ENCODE data around the gene HMX1. TPM values are rescaled to one million over a fixed set of nuclear protein-coding genes. Genes with fewer than 3 reads are reported as not detected.

HMX1 gene
- total RNA-seq, 2 experiments from 2014 or later = not detected

GRCh38 chr4:8891255-8891645 is 19.6 kb upstream of the HMX1 start:
- H3K27me3 Mint-ChIP-seq = peaks cover 37% of the 10 kb centered on the region
- H3K9me3 Mint-ChIP-seq = no peaks in the 10 kb centered on the region
- no peaks in the 10 kb centered on the region for H3K4me1 ChIP-seq (ENCODE audit: insufficient read depth, low read length)
- no peak overlapping the region for H3K27ac Mint-ChIP-seq
- no peak overlapping the region for H3K27ac ChIP-seq (ENCODE audit: low read depth in 1 of 2, low read length in 2 of 2)
- no peak overlapping the region for H3K4me3 Mint-ChIP-seq
- intact Hi-C loops (cut with DNase I, micrococcal nuclease) = no loop called here
- no peaks in the 10 kb centered on the region for H3K36me3 ChIP-seq (ENCODE audit: insufficient read depth, low read length)
- H3K36me3 Mint-ChIP-seq (ENCODE audit: low read depth) = no peaks in the 10 kb centered on the region
- DNase-seq = no peak
- no peak for ATAC-seq (ENCODE audit: poor library complexity)
- ChIA-PET CTCF (no interaction called here), POLR2A (no interaction called here)
- TF ChIP-seq, protein P1, sequence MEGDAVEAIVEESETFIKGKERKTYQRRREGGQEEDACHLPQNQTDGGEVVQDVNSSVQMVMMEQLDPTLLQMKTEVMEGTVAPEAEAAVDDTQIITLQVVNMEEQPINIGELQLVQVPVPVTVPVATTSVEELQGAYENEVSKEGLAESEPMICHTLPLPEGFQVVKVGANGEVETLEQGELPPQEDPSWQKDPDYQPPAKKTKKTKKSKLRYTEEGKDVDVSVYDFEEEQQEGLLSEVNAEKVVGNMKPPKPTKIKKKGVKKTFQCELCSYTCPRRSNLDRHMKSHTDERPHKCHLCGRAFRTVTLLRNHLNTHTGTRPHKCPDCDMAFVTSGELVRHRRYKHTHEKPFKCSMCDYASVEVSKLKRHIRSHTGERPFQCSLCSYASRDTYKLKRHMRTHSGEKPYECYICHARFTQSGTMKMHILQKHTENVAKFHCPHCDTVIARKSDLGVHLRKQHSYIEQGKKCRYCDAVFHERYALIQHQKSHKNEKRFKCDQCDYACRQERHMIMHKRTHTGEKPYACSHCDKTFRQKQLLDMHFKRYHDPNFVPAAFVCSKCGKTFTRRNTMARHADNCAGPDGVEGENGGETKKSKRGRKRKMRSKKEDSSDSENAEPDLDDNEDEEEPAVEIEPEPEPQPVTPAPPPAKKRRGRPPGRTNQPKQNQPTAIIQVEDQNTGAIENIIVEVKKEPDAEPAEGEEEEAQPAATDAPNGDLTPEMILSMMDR (IDR thresholded peaks at IDR 0.05) = no peak
- no peaks in the 10 kb centered on the region for H3K4me1 Mint-ChIP-seq (ENCODE audit: low read depth)
- peaks cover 57 to 60% of the 10 kb centered on the region in 2 experiments for H3K27me3 ChIP-seq (ENCODE audit: control insufficient read depth in 1 of 2, insufficient read depth in 2 of 2, low read length in 2 of 2)
- peaks cover 6 to 63% of the 10 kb centered on the region in 2 experiments for H3K9me3 ChIP-seq (ENCODE audit: control insufficient read depth in 1 of 2, insufficient read depth in 1 of 2, low read length in 2 of 2)
- H3K4me3 ChIP-seq (ENCODE audit: low read length) = no peak overlapping the region

DNA sequence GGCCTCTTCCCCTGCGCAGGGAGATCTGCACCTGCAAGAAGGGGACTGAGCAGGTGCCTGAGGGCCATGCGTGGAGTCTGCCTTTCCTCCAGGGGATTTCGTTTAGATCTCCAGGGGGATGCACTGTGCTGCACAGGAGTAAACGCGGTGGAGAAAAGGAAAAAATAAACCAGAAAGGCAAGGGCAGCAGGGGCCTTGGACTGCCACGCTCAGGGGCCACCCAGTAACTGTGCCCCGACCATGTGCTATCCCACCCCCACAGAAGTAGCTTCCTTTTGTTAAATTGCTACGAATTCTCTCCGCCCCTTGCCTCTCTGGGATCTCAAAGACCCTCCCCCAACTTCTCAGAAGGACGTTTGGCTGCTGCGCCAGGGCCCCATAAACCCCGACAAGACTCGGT is 17.2 kb upstream of the HMX1 start:
- Mint-ChIP-seq H3K27ac (no peak overlapping the region), H3K4me3 (no peak overlapping the region), H3K9me3 (no peaks in the 10 kb centered on the region), H3K36me3 (ENCODE audit: low read depth) (no peaks in the 10 kb centered on the region), H3K4me1 (ENCODE audit: low read depth) (no peaks in the 10 kb centered on the region), H3K27me3 (peaks cover 46% of the 10 kb centered on the region)
- intact Hi-C loops (cut with DNase I, micrococcal nuclease) = no loop called here
- ChIA-PET POLR2A (no interaction called here), CTCF (no interaction called here)
- TF ChIP-seq, protein P1 (IDR thresholded peaks at IDR 0.05) = no peak
- Histone ChIP-seq H3K36me3 (ENCODE audit: insufficient read depth, low read length) (no peaks in the 10 kb centered on the region), H3K9me3 (ENCODE audit: control insufficient read depth in 1 of 2, insufficient read depth in 1 of 2, low read length in 2 of 2) (peaks cover 6 to 68% of the 10 kb centered on the region in 2 experiments), H3K4me3 (ENCODE audit: low read length) (no peak overlapping the region), H3K27ac (ENCODE audit: low read depth in 1 of 2, low read length in 2 of 2) (no peak overlapping the region), H3K4me1 (ENCODE audit: insufficient read depth, low read length) (no peaks in the 10 kb centered on the region), H3K27me3 (ENCODE audit: control insufficient read depth in 1 of 2, insufficient read depth in 2 of 2, low read length in 2 of 2) (peaks cover 47 to 48% of the 10 kb centered on the region in 2 experiments)
- DNase-seq (no peak), ATAC-seq (ENCODE audit: poor library complexity) (no peak)

GRCh38 chr4:8886612-8887406 is 15.2 kb upstream of the HMX1 start:
- Histone ChIP-seq H3K9me3 (ENCODE audit: control insufficient read depth in 1 of 2, insufficient read depth in 1 of 2, low read length in 2 of 2) (peaks cover 6 to 62% of the 10 kb centered on the region in 2 experiments), H3K27ac (ENCODE audit: low read depth in 1 of 2, low read length in 2 of 2) (no peak overlapping the region), H3K4me1 (ENCODE audit: insufficient read depth, low read length) (no peaks in the 10 kb centered on the region), H3K4me3 (ENCODE audit: low read length) (no peak overlapping the region), H3K36me3 (ENCODE audit: insufficient read depth, low read length) (no peaks in the 10 kb centered on the region), H3K27me3 (ENCODE audit: control insufficient read depth in 1 of 2, insufficient read depth in 2 of 2, low read length in 2 of 2) (peaks cover 38% of the 10 kb centered on the region in 2 experiments)
- CTCF ChIA-PET = no interaction called here
- TF ChIP-seq, protein P1 (IDR thresholded peaks at IDR 0.05) = no peak
- Mint-ChIP-seq H3K27ac (no peak overlapping the region), H3K27me3 (peaks cover 55% of the 10 kb centered on the region), H3K4me3 (no peak overlapping the region), H3K36me3 (ENCODE audit: low read depth) (no peaks in the 10 kb centered on the region), H3K4me1 (ENCODE audit: low read depth) (no peaks in the 10 kb centered on the region), H3K9me3 (no peaks in the 10 kb centered on the region)
- ATAC-seq (ENCODE audit: poor library complexity) (no peak), DNase-seq (no peak)
- POLR2A ChIA-PET = no interaction called here
- intact Hi-C loops (cut with DNase I, micrococcal nuclease) = no loop called here
